ENCODE results near the gene NR2C2AP. TPM values are rescaled to one million over a fixed set of nuclear protein-coding genes. Genes with fewer than 3 reads are reported as not detected.
A peak's percentile ranks its signal among the peaks of the same experiment; 100 is the strongest.

The NR2C2AP gene
- total and polyA plus RNA-seq, 3 donors from 2014 or later = 7.0 to 9.6 (median 9.4) TPM

- no peak overlapping the region for H3K4me3 ChIP-seq
- no peaks in the 10 kb centered on the region for H3K27me3 ChIP-seq
- DNase-seq = no peak
- H3K9me3 ChIP-seq = no peaks in the 10 kb centered on the region
- H3K27ac ChIP-seq = no peak overlapping the region
- H3K36me3 ChIP-seq (ENCODE audit: low read depth, missing control alignments) = no peaks in the 10 kb centered on the region
- WGBS, 2 donors = 53 to 59% methylated on average over 9 to 21 of the region's 21 CpGs
- TF ChIP-seq POLR2A (IDR thresholded peaks at IDR 0.05) (no peak), CTCF (IDR thresholded peaks at IDR 0.05) (no peak)
- H3K4me1 ChIP-seq = no peaks in the 10 kb centered on the region
- intact Hi-C loops (cut with DNase I; ENCODE audit: low total_unique reads) = no loop called here
These were observed 10.4 kb upstream of the NR2C2AP start for GRCh38 chr19:19213426-19214158.

- TF ChIP-seq CTCF (IDR thresholded peaks at IDR 0.05) (no peak), POLR2A (IDR thresholded peaks at IDR 0.05) (no peak)
- Histone ChIP-seq H3K4me1 (no peaks in the 10 kb centered on the region), H3K27me3 (no peaks in the 10 kb centered on the region), H3K27ac (no peak overlapping the region), H3K36me3 (ENCODE audit: low read depth, missing control alignments) (no peaks in the 10 kb centered on the region), H3K4me3 (no peak overlapping the region), H3K9me3 (no peaks in the 10 kb centered on the region)
- DNase-seq = no peak
- intact Hi-C loops (cut with DNase I; ENCODE audit: low total_unique reads) = no loop called here
- WGBS, 2 donors = 19% methylated on average over 3 to 7 of the region's 7 CpGs
These were observed 9.7 kb upstream of the NR2C2AP start for GRCh38 chr19:19212916-19213315.

- intact Hi-C loops (cut with DNase I; ENCODE audit: low total_unique reads) = no loop called here
- Histone ChIP-seq H3K9me3 (no peaks in the 10 kb centered on the region), H3K27ac (no peak within 1 kb of the TSS), H3K27me3 (no peaks in the 10 kb centered on the region), H3K4me3 (peak within 1 kb of the TSS; percentile 15 to 41), H3K4me1 (no peaks in the 10 kb centered on the region), H3K36me3 (ENCODE audit: low read depth, missing control alignments) (no peaks in the 10 kb centered on the region)
- 1 to 6% methylated on average over 10 to 50 of the region's 54 CpGs for WGBS, 2 donors
- no peak for TF ChIP-seq POLR2A (IDR thresholded peaks at IDR 0.05)
- TF ChIP-seq CTCF (IDR thresholded peaks at IDR 0.05) = no peak
- no peak for DNase-seq
These were observed 8.5 kb upstream of the NR2C2AP start, which contains the start of gene NCAN for GRCh38 chr19:19211499-19212420. NCAN (plus strand) TSS chr19:19211958; CDS start chr19:19216954, 4,996 bp downstream.

- intact Hi-C loops (cut with DNase I; ENCODE audit: low total_unique reads) = no loop called here
- no peak overlapping the region for H3K27ac ChIP-seq
- no peaks in the 10 kb centered on the region for H3K36me3 ChIP-seq (ENCODE audit: low read depth, missing control alignments)
- H3K9me3 ChIP-seq = no peaks in the 10 kb centered on the region
- no peaks in the 10 kb centered on the region for H3K4me1 ChIP-seq
- no peak for DNase-seq
- 68 to 70% methylated on average over 9 of the region's 9 CpGs for WGBS, 2 donors
- H3K4me3 ChIP-seq = no peak overlapping the region
- no peak for TF ChIP-seq POLR2A (IDR thresholded peaks at IDR 0.05)
- TF ChIP-seq CTCF (IDR thresholded peaks at IDR 0.05) = no peak
- H3K27me3 ChIP-seq = no peaks in the 10 kb centered on the region
These were observed 6.2 kb upstream of the NR2C2AP start for GRCh38 chr19:19209372-19209771.

All from testis (tissue), 3 donors.